Activated T-cell treated with anti-CD3 and anti-CD28 coated beads, Interleukin-2, amount 50 U/mL, for 48 hours (primary cell): ENCODE results near the gene RPS6KA2.
"Not testable (repeated sequence)": the region's sequence is repeated elsewhere in the genome, so short reads cannot be mapped to it uniquely, and the experiment has no call there.

Experiments used
- DNase-seq, 2 experiments: peaks; one replicate each; pipeline ENCODE4 v3.0.0-alpha.2; 2020

The RPS6KA2 gene

DNA sequence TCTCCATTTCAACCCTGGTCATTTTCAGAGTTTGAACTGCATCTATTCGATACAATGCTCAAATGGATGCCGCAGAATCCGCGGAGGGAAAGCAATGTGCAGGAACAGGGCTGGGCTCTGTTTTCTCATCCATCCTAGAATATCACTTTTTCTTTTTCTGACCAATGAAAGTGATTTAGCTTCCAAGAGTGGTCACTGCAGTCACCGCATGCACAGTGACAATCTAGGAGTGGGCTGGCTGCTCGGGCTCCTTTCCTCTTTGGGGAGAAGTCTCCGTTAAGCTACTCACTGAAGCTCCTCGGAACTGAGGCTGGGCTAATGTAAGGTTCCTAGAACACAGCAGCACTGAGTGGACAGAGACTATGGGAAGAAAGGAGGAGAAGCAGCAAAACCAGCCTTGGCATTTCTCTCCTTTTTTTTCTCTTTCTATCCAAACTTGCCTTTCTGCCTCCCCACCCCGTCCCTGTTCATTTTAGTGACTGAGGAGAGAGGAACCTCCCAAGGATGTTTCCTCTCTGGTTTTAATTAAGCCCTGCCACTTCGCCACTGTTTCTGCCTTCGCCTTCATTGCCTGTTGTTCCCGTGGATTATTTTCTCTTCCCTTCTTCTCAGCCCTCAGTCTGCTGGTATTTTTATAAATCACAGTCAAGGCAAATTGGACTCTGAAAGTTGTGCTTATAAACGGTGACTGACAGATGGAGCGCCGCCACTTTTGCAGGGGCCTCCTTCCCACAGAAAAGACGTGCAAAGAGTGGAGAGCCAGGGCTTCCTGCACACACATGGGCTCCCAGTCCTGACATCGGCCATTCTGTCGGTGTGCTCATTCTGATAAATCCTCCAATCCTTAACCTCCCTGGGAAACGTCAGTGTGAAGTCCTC lies 81.7 kb downstream of the RPS6KA2 start:
- DNase-seq: no peak

DNA sequence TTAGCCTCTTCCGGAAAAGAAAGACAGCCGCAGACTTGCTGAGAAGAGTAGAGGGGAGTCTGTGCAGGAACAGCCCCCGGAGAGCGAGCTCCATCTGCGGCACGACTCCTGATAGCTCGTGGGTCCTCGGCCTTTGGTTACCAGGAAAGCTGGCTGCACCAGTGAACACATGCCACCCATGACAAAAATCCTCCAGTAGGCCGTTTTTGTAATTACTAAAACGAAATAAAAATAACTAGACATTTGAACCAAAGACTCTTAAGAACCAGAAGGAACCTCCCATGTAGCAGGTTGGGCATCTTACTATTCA lies 82.8 kb downstream of the RPS6KA2 start:
- DNase-seq: no peak

DNA sequence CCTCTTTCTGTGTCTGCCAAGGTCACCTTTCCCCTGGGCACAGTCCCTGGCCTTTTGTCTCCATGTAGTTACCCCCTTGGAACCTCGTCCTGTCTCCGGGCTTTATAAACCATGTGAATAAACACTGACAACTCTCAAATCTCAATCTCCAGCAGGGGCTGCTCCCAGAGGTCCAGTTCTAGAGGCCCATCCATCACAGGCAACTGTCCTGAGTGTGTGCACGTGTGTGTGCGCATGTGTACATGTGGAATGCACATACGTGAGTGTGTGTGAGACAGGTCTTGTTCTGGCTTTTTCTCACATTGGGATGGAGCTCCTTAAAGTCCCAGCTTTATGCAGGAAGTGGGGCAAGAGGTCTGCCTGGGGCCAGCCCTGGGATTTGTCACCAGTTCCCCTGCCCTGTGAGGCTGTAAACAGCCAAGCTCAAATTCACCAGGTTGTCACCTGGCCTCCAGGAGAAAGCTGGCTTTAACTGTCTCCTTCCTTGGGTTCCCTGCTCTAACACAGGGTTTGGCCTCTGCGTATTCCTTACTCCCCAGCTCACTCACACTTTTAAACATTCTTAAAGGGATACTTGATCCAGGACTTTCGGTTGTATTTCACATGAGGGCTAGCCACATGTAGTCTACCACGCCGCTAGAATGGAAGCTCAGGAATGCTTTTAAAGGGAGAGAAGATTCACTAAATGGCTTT lies 83.3 kb downstream of the RPS6KA2 start:
- DNase-seq: no peak

DNA sequence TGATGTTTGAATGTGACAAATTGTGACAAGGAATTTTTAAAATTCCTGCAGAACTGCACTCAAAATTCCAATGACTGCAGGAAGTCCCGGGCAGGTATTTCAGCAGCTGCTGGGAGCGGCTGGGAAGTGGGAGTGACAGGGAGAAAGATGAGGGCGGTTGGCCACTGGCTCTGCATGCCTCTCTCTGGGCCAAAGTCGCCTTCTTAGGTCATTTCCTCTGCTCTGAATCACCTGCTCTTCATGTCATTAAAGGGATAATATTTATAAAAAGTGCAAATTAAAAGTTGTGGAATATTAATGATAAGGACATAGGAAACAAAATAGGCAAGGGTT lies 84.5 kb downstream of the RPS6KA2 start:
- DNase-seq: no peak

DNA sequence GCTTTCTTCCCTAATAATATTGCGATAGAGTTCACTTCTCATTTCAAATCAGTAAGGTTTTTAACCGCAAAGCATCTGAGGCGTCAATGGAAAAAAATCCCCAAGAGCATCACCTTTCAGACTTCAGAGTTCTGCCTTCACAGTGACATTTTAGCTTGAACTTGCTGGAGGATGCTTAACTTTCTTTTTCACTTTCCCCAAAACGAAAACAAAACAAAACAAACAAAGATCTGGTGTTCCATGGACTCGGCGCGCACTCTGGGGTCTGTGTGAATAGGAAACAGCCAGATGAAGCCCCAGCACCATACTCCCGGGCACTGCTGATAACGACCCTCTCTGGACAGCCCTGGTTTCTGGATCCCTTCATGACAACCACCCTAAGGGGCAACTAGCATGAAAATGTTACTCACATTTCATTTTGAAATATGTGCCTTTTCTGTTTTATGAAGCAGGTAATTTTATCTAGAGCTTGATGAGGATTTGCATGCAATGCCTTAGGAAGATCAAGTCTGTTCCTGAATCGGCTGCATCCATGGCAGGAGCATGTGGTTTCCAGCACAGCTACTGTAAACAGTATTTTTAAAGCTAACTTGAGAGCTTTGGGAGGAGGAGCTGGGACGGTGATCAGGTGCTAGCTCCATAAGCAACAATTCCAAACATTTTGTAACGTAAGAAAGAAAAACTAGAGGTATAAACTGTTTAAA lies 85.0 kb downstream of the RPS6KA2 start:
- no peak for DNase-seq

DNA sequence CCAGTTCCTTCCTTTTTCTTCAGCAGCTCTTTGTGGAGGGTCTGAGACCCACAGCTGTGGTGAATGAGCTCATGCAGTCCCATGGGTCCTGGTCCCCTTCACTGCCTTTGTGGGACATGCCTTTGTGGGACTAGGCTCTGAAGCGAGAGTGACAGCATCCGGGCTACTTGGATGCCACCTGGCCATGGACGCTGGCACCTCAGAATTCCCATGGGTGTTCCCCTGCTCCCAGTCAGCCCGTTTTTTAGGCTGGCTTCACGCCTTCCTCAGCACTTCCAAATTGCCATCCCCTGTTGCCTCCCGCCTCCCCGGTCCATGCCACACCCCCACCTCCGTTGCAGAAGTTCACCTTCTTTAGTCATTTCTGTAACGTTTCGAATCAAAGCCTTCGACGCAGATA lies 85.7 kb downstream of the RPS6KA2 start:
- DNase-seq: peak in 1 of 2 experiments; percentile 20

DNA sequence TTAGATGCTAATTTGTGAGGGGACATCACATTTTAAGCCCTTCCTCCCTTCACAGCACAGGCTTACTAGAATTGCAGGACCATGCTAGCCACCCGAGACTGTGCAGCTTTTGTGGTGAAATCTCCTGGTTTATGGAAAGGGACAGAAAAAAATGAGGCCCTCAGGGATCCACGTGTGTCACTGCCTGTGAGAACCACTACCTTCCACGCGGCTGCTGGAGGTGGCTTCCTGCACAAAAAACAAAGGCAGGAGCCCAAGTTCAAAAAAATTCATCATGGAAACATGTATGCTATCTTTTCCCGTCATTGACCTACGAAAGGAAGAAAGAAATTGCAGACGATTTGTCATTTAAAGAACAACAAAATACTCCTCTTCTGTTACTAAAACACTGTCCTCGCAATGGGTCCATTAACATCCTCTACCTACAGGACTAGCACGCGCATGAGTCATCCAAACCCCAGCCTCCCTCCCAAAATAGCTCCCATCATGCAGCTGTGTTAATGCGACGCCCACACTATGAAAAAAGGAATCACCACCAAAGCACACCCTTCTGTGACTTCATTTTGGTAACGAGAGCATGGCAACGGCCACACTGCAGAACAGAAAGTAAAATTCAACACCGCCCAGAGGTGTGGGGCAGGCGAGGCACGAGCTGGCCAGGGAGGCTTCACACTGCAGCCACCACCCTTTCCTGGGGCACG lies 86.3 kb downstream of the RPS6KA2 start:
- peak; percentile 61 to 64 for DNase-seq

DNA sequence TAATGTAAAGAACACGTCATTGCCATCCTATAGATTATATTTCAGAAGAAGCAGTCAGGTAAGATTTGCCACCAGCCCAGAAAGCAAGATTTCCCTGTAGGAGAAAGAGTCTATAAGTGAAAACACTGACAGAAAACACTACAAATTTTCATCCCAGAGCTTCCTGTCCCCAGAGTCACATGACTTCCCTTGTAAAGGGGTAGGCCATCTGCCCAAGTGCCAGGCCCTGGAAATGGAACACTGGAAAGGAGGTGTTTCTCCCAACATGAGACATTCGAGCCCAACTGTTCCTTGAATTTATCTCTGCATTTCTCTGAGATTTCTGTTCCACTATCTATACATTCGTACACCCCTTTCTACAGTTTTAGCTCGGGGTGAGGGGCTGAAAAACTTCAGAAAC lies 87.5 kb downstream of the RPS6KA2 start:
- no peak for DNase-seq

DNA sequence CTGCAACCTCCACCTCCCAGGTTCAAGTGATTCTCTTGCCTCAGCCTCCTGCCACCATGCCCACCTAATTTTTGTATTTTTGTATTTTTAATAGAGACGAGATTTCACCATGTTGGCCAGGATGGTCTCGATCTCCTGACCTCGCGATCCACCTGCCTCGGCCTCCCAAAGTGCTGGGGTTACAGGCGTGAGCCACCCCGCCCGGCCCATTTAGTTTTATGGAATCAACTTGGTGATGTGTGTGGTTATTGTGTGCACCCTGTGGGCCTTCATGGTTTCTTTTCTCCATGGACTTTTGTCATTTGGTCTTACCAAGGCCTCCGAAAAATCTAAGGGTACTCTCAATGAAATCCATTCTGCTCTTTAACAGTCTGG lies 88.1 kb downstream of the RPS6KA2 start:
- DNase-seq: not testable (repeated sequence)

DNA sequence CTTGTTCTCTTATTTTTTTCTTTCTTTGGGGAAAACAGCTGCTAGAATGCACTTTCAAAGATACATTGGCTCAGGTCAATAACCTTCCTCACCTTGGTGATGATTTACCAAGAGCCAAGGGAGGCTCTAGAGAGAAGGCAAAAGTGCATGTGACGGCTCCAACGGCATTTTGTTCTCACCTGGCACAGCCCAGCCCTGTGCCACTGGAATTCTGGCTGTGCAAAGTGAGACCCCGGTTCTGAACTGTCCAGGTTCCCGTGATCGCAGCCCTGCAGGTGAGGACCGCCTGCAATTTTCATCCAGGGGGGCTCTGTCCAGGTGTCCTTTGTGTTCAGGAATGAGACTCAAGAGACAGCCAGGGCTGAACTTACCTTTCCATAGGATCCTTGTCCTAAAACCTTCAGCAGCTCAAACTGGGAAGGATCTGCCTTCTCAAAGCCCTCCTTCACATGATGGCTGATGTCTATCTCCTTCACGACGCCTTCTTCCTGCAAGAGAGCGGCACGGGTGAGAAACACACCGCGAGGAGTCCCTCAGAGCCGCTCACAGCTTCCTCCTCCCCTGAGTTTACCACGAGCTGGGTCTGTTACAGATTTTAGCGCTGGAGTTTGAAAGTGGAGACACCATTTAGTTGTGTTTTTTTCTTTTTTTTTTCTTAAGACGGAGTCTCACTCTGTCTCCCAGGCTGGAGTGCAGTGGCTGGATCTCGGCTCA lies 88.6 kb downstream of the RPS6KA2 start:
- DNase-seq: no peak

DNA sequence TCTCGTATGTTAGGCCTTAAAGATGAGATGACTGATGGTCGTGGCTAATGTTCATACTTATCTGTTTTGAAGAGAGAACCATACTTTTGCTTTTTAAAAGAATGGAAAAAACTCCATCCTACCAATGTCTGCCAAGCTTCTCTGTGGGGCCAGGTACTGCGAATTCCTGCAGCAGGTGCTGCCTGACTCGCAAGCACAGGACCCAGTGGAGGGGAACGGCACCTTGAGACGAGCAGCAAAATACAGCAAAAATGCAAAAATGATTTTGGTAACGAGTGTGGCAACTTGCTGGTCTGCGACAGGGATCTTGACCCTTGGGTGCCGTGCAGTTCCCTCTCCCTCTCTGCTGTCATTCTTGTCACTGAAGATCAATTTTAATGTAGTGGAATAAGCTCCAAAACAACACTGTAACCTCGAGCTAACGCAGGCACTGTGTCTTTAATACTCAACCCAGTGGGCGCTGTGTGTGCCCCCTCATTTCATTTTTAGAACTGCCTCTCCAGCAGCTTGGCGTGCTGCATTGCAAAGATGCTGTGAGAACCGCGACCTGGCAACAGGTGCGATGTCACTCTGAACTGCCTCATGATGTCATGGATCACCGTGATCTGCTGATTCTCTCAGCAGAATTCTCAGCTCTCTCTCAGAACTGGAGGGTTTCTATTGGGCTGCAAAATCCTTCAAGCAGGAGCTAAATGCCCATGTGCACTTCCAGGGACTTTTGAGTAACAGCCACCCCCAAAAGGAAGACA lies 92.2 kb downstream of the RPS6KA2 start:
- no peak for DNase-seq

DNA sequence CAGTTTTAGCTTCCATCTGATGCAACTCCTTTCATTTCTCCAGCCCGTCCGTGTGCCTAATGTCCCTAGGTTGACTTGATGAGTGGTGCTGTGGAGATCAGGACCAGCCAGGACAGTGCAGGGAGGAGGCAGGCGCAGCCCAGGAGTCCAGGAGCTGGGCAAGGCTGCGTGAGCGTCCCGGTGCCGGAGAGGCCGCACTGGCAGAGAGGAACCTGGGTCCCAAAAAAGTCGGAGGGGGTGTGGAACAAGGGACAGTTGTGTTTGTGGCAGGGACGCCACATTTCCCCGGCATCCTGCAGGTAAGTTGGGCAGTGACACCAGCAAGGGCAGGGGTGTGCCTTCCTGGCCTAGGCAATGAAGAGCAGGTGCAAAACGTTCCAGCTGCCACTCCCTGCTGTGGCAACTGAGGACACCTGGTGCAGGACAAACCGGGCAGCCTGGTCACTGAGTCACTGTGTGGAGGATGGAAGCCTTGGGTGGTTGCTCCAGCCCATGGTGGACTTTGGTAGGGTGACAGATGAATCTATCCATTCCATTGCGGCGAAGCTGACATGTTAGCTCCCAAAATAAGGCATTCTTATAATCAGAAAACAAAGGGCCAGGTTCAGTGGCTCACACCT lies 93.7 kb downstream of the RPS6KA2 start:
- no peak for DNase-seq

DNA sequence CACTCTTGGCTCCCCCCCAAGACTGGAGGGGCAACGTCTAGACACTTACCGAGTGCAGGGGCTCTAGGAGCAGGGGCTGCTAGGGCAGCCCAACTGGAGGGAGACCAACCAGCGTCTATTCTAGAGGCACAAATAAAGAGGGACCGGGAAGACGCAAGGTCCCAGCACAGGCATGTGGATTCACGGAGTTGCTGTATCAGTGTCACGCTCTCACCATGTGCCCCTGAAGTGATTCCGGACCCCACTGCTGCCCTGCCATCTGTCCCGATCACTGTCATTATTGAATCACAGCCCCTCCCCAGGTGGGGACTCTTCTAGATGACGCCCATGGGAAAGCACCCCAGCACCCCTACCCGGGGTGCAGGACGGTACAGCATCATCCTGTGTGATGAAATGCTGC lies 94.7 kb downstream of the RPS6KA2 start:
- DNase-seq: no peak

DNA sequence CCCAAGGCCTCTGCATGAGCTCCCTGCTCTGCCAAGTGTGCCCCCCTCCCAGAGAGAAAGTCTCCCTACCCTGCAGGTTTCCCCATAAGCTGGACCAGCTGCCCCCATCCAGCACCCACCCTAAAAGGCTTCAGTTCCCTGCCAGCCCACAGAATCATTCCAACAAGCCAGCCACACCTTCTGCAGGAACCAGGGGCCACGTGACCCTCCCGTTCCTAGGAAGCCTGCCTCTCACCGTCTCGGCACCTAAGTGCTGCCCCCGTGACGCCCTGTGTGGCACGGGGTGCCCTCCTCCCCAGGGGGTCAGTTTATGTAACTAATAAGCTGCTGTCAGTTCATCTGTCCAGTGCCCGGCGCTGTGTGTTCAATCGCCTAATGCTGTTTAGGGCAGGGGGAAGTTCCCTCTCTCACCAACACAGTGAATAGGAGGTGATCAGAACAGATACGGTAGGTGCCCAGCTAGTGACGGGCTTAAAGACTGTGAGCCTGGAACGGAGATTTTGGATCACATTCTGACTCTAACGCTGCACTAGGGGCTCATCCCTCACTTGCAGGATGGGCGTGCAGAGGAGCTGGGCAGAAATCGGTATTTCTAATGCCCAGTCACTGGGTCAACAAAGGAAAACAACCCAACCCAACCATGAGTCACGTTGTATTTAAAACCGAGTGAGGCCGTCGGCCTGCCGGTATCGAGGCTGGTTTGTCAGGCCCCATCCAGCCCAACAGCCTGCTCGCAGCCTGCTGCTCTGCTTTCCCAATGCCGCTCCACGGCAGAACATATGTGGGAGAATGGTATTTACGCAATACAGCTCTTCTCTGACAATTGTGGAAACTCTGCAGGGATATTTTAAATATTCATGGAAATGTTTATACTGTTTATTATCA lies 96.6 kb downstream of the RPS6KA2 start:
- DNase-seq: no peak

DNA sequence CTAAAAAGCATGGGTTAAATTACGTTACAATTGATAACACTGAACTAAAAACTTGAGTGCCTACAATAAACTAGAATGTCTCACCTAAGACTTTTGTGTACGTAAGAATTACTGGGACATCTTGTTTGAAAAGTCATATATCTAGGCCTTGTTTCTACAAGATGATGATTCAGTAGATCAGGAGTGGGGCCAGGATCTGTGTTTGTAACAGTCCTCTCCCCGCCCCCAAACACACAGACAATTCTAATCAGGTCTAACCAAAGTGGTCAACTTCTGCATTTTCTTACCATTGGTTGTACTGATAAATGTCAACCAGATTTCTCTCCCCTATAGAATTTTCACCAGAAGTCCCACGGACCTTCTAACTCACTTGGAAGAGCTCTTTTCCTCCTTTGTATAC lies 97.5 kb downstream of the RPS6KA2 start:
- no peak for DNase-seq

DNA sequence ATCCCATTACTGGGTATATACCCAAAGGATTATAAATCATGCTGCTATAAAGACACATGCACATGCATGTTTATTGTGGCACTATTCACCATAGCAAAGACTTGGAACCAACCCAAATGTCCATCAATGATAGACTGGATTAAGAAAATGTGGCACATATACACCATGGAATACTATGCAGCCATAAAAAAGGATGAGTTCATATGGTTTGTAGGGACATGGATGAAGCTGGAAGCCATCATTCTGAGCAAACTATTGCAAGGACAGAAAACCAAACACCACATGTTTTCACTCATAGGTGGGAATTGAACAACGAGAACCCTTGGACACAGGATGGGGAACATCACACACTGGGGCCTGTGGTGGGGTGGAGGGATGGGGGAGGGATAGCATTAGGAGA lies 98.0 kb downstream of the RPS6KA2 start:
- not testable (repeated sequence) for DNase-seq

DNA sequence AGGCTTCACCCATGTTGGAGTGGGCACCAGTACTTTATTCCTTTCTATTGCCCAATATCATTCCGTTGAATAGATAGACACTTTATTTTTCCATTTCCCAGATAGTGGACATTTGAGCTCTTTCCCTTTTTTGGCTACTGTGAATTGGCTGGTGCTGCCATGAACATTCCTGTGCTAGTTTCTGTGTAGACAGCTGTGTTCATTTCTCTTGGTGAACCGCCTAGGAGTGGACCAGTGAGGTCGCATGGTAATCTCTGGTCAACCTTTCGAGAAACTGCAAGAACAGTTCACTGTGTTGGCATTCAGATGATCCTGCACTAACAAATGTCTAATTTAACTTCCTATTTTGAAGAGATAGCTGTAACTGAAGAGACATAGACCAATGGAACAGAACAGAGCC lies 99.2 kb downstream of the RPS6KA2 start:
- no peak for DNase-seq

DNA sequence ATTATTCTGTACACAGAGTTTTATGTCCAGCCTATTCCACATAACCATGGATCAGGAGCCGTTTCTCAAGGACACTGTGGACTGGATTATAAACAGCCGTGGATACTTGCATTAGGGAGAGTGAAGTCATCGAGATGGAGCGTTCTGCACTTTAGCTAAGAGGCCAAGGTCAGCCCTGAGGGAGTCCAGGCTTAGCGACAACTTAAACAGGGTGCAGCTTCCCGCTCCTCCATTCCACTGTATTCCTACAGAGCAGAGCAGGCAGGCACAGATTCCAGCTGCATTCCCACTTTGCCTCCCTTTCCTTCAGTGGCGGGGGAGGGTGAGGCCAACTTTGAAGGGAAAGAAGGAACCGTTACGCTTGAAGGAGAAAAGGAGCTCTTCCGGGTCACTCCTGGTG lies 100.1 kb downstream of the RPS6KA2 start:
- no peak for DNase-seq

DNA sequence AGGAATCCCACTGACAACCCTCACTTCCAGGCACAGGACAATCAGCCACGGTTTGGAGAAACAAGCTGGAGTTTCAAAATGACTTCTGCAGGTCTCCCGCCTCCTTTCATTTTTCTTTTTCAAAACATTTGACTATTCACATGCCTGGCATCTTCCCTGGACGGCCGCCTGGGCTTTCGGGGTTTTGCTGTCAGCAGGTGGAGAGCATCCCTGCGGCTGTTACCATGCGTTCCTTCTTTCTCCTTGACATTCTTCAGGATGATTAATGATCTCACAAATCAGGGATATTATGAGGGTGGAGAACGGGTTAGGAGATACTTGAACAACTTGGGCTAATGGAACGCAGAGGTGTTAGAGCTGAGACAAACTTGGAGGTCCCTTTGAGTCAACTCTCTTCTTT lies 101.5 kb downstream of the RPS6KA2 start:
- no peak for DNase-seq

DNA sequence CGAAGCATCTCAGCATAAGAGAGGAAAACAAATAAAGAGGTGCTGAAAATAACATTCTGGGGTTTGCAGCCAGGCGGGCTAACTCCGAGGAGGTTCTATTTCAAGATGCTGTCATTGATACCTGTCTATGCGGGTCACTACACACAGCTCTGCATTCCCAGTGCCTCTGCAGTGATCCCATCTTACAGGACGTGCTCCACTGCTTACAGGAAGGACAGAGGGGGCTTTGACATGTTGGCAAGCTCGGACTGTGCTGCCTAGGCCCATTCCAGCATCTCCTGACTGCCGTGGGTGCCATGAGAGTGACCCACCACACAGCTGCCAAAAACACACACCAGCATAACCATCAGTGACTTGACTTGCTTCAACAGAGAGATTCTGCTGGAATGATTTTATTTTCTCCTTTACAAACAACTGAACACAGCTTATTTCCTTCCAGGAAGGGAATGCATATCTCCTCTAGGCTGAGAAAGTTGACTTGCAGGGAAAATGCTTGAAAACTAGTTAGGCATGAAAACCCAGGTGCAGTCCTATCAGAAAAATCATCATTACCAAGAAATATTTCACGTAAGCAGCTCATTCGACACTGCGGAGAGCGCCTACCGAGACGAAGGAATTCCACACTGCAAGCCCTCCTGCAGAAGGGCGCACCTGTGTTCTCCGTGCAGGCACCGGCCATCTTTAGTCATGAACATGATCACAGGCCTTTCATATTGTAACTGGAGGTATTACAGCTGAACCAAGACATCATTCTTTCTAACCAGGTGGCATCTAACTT lies 103.1 kb downstream of the RPS6KA2 start:
- no peak for DNase-seq
